Measurements from ENCODE around the gene SLAMF1.
"Not testable (repeated sequence)": the region's sequence is repeated elsewhere in the genome, so short reads cannot be mapped to it uniquely, and the experiment has no call there.

Gene SLAMF1

GRCh38 chr1:160639652-160640051, 7.2 kb downstream of the SLAMF1 start:
- DNase-seq, result no peak

GRCh38 chr1:160638926-160639325, 7.9 kb downstream of the SLAMF1 start:
- no peak for DNase-seq

GRCh38 chr1:160638540-160638857, 8.3 kb downstream of the SLAMF1 start:
- DNase-seq, result no peak

DNA sequence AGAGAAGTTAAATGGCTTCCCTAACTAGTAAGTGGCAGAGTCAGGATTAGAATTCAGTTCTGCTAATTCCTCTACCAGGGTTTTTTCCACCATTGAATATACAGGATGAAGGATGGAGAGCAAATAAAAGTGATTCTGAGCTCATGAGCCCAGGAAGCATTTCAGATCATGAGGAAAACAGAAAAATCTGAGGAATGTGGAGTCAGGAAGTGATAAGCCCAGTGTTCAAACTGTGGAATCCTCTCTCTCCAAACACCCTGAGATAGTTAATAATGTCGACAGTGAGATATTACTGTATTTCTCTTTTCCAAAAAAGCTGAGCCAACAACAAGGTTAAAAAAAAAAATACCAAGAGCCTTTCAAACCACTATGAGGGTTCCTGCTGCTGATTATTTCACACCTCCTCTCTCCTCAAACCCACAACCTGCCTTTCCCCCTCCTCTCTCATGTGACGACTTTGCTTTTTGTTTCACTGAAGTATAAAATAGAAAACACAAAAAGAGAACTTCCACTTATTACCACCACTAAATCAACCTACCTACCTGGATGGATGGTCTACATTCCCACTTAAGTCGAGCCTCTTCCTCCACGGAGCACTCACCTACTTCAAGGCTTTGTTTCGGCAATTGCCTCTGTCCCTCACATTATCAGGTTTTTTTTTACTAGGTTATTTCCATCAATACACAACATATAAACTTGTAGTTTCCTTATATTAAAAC, 8.9 kb downstream of the SLAMF1 start:
- no peak for DNase-seq

GRCh38 chr1:160637065-160637464, 9.8 kb downstream of the SLAMF1 start:
- no peak for DNase-seq

- no peak for DNase-seq
Observed at GRCh38 chr1:160636547-160636946, 10.3 kb downstream of the SLAMF1 start.

- DNase-seq, result no peak
Observed at GRCh38 chr1:160636076-160636475, 10.8 kb downstream of the SLAMF1 start.

GRCh38 chr1:160634543-160635491, 12.0 kb downstream of the SLAMF1 start:
- no peak for DNase-seq

DNA sequence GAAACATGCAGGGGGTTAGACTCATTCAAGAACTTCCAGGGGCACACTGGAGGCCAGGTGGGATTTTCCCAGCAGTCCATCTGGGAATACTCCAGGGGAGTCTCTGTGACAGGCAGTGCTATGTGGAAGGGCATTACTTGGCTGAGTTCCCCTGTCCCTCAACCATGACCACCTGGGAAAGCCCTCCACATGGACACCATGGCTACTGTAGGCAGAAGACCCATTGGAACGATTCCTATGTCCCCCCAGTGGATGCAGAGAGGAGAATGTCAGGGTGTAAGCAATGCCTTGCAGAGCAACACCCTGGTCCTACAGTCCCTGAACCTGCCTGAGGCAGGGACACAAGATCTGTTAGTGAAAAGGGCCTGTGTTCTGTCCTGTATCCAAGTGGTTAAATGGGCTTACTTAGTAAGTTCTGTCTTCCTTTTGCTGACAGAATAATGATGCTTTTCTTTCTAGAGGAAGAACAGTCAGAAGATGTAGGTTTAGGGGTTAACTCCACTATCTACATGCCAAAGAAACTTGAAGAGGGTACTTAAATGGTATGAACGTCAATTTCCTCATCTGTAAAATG, 13.4 kb downstream of the SLAMF1 start:
- no peak for DNase-seq

DNA sequence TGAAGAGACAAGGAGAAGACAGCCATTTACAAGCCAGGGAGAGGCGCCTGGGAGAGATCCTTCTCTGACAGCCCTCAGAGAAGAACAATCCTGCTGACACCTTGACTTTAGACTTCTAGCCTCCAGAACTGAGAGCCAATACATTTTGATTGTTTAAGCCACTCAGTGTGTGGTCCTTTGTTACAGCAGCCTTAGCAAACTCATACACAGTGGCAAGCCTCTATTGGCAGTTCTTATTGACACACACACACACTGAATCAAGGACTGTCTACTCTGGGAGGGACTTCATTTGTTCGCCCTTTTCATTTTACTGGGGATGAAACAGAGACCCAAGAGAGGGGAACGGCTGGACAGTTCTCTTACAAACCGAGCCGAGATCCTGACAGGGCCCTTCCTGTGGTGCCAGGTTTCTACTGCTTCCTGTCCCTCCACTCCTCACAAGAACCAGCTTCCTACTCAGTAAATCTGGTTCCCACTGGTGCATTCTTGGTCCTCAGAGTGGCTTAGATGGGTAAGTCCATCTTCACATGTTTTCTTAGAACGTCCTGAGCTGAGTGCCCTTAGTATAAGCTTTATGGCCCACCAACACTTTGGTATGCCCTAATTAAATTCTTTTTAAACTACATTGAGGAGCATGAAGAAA, 14.7 kb downstream of the SLAMF1 start:
- DNase-seq, result no peak

DNA sequence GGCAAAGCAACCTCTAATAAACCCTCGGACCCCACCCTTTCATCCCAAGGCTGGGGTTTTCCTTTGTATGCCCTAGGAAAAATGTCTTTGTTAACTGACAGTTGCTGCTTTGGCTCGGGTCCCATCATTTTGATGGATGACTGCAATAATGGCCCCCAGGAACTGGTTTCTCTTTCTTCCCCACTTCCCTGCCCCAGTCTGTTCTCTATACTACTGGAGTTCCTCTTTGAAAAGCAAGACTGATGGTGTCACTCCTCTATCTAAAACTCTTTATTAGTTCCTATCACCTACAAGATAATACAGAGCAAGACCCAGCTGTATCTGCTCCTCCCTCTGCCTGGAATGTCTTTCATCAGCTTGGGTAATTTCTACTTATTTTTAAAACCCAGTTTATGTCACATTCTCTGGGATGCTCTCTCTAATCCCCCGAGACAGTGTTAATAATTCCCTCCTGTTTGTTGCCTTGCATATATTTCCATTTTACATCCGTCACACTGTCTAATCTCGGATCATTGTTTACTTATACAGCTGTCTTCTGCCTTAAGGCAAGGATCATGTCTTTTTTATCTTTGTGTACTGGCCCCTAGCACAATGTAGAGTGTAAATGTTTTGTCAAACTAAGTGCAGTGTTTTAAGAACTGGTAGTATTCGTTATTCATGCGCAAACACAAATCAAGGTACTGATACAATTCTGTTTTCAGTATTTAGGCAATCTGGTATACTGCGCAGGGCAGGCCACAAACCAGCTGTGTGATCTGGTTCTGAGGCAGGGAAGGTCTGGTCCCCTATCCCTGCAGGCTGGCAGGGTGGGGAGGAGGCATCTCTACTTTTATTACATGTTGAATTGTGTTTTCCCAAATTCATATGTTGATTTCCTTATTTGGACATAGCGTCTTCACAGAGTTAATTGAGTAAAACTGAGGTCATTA, 16.1 kb downstream of the SLAMF1 start:
- DNase-seq, result no peak

DNA sequence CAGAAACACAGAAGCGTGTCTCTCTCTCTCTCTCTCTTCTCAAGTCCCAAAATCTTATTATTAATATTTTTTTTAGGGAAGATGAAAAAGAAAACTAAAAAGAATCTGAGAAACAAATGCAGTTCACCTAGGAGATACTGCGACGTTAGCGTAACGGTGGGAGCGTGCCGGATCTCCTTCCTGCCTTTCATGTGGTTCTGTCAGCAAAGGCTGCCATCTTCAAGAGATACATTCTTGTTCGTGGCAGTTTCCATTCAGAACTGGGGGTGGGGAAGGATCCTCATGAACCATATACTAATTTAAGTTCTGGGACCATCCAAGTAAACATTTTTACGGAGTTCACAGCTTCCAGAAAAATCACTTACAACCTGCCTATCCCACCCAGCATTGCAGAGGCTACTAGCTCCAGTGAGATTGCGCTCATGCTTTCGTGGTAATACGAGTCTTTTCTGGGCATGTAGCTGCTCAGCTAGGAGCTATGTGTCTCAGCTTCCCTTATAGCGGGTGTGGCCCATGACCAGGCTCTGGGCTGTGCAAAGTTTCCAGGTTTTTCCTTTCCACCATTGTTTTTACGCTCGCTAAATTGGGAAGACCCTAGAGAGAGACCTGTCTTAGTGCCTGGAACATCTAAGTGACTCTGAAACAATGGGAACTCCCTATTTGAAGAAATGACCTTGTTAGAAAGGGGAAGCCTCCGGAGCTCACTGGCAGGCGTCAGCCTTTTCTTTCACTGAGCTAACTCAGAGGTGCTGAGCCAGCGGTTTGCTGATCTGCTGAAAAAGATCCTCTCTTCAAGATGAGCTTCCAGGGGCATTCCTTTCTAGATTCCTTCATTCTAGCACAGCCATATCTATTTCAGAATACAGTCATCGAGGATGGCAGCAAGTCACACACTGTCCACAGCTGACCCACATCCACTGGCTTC, 17.3 kb downstream of the SLAMF1 start:
- no peak for DNase-seq

DNA sequence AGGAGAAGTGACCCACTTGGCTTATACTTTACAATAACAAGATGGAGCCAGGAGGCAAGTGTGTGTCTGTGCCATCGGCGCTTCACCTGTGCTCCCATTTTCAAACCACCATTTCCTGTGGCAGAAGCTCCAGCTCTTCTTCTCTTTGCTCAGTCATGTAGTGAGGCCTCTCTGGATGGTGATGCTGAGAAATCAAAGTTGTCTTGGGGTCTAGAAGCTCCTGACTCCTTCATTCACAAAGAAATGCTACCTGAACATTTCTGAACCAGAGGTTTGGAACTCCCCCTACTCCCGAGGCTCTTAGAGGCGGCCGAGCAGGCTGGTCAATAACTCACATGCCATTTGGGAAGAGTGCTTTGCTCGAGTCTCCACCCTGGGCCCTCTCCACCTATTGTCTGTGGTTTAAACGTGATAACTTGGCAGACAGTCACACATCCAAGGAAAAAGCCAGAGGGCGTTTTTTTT, 18.0 kb downstream of the SLAMF1 start:
- DNase-seq, result no peak

DNA sequence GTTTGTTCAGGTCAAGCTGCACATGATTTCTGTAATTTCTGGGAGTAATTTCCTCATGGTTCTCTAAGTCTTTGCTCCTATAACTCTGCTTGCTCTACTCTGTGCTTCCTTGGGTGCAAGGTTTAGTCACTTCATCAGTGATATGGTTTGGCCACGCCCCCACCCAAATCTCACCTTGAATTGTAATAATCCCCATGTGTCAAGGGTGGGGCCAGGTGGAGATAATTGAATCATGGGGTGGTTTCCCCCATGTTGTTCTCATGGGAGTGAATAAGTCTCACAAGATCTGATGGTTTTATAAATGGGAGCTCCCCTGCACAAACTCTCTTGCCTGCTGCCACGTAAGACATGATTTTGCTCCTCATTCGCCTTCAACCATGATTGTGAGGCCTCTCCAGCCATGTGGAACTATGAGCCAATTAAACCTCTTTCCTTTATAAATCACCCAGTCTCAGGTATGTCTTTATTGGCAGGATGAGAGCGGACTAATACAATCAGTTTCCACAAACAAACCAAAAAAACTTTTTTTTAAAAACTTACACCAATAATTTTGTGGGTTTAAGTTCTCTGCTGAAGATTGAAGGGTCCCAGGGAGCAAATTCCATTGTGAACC, 19.1 kb downstream of the SLAMF1 start:
- not testable (repeated sequence) for DNase-seq

DNA sequence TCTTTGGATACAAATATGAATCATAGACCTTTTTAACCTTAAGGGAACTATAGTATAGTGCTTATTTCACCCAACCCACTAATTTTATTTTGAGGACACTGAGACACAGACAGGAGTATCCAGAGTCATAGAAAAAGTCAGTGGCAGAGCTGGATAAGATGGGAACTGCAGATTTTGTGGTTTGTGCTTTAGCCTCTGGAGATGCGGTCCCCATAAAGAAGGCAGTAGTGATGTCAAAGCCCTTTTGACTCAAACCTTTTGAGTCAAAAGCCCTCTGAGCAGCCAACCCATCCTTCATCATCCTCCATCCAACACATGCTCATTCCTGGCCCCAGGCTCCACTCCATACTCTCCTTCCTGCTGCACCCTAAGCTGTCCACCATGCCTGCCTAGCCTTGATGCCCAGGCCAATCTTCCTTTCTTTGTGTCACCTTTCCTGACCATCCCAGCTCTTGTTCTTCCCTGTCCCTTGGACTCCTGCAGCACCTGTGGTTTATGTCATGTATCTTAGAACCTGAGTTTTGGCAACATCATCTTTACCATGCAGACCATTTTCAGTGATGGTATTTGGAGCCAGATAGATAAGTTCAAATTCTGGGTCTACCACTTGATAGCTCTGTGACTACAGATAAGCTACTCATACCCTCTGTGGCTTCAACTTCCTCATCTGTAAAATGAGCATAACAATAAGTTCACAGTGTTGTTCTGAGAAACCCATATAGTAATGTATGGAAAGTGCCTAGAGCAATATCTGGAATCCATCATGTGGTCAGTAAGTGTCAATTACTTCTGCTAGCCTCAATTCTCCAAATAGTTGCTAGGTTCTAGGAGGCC, 20.1 kb downstream of the SLAMF1 start:
- no peak for DNase-seq

- DNase-seq, result no peak
Observed at GRCh38 chr1:160625725-160626498, 20.9 kb downstream of the SLAMF1 start.

GRCh38 chr1:160625321-160625720, 21.5 kb downstream of the SLAMF1 start:
- DNase-seq, result no peak

- DNase-seq, result no peak
Observed at GRCh38 chr1:160624464-160624863, 22.4 kb downstream of the SLAMF1 start.
